BE2C (cell line): Measurements from ENCODE around the gene PTPRU.
"Not testable (repeated sequence)": the region's sequence is repeated elsewhere in the genome, so short reads cannot be mapped to it uniquely, and the experiment has no call there.

Experiments
- DNase-seq: peaks from one replicate; pipeline ENCODE4 v3.0.0-alpha.2; 2020
- H3K27me3 ChIP-seq: fragments of 250-450 bp; sonication (Bioruptor Pico); 2 replicates; pipeline ENCODE4 v1.5.1; 2020; ENCODE audit warnings: mild to moderate bottlenecking
- H3K36me3 ChIP-seq: fragments of 250-450 bp; sonication (Bioruptor Pico); 2 replicates; pipeline ENCODE4 v1.5.1; 2020; ENCODE audit warnings: mild to moderate bottlenecking
- H3K4me1 ChIP-seq: fragments of 250-450 bp; sonication (Bioruptor Pico); 2 replicates; pipeline ENCODE4 v1.5.1; 2020
- H3K4me3 ChIP-seq: 2 replicates; pipeline ENCODE4 v1.5.1; 2011; ENCODE audit warnings: low read depth, low read length
- H3K9me3 ChIP-seq: fragments of 250-450 bp; sonication (Bioruptor Pico); 2 replicates; pipeline ENCODE4 v1.5.1; 2020
- TF ChIP-seq, protein P1 (sequence below): IDR thresholded peaks from 2 replicates; pipeline ENCODE4 v1.5.1; 2012; ENCODE audit warnings: mild to moderate bottlenecking, low read depth, low read length

PTPRU gene

DNA sequence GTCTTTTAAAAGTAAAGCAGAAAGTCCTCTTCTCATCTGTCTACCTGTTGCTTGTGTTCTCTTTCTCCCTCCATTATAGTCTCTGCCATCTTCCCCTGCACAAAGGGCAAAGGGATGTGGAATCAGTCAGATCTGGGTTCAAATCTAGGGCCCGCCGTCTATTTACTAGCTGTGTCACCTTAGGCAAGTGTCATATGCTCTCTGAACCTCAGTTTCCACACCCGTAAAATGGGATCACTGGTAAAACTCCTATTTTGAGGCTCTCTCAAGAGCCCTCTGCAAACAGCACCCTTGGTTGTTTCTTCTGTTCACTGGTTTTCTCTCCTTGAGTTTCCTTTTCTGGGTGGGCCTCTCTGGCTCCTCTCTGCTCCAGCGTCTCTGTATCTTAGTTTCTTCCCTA is 2.6 kb upstream of the PTPRU start:
- DNase-seq = no peak
- Histone ChIP-seq H3K36me3 (no peaks in the 10 kb centered on the region), H3K4me1 (peaks cover 2% of the 10 kb centered on the region; the same call in 1 of the 2 replicates), H3K27me3 (no peaks in the 10 kb centered on the region), H3K9me3 (no peaks in the 10 kb centered on the region), H3K4me3 (no peak overlapping the region)
- TF ChIP-seq, protein P1, sequence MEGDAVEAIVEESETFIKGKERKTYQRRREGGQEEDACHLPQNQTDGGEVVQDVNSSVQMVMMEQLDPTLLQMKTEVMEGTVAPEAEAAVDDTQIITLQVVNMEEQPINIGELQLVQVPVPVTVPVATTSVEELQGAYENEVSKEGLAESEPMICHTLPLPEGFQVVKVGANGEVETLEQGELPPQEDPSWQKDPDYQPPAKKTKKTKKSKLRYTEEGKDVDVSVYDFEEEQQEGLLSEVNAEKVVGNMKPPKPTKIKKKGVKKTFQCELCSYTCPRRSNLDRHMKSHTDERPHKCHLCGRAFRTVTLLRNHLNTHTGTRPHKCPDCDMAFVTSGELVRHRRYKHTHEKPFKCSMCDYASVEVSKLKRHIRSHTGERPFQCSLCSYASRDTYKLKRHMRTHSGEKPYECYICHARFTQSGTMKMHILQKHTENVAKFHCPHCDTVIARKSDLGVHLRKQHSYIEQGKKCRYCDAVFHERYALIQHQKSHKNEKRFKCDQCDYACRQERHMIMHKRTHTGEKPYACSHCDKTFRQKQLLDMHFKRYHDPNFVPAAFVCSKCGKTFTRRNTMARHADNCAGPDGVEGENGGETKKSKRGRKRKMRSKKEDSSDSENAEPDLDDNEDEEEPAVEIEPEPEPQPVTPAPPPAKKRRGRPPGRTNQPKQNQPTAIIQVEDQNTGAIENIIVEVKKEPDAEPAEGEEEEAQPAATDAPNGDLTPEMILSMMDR = no peak

DNA sequence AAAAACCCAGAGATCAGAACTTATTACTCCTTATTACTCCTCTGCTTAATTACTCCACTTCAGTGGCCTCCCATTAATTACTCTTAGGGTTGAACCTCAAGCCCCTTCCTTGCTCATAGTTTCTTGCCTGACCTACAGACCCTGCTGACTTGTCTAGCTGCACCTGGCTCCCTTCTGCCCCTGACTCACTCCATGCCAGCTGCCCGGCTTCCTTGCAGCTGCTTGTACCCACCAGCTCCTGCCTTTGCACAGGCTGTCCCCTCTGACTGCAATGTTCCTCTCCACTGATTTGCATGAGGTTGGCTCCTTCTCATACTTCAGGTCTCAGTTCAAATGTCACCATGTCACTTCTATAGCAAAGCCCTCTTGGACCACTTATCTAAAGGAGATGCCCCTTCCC is 1.9 kb upstream of the PTPRU start:
- H3K27me3 ChIP-seq = no peaks in the 10 kb centered on the region
- no peaks in the 10 kb centered on the region for H3K36me3 ChIP-seq
- H3K4me1 ChIP-seq = peaks cover 3% of the 10 kb centered on the region; the same call in 1 of the 2 replicates
- TF ChIP-seq, protein P1 = no peak
- no peaks in the 10 kb centered on the region for H3K9me3 ChIP-seq
- H3K4me3 ChIP-seq = no peak overlapping the region
- no peak for DNase-seq

DNA sequence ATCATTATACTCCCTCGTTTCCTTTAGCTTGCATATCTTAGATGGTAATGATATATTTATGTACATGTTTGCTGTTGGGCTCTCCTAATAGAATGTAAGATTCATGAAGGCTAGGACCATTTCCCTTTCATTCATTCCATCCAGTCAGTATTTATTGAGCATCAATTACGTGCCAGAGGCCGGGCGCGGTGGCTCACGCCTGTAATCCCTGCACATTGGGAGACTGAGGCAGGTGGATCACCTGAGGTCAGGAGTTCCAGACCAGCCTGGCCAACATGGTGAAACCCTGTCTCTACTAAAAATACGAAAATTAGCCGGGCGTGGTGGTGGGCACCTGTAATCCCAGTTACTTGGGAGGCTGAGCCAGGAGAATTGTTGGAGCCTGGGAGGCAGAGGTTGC is 1.4 kb upstream of the PTPRU start:
- not testable (repeated sequence) for H3K4me3 ChIP-seq, H3K4me1 ChIP-seq, H3K9me3 ChIP-seq, DNase-seq, H3K27me3 ChIP-seq, H3K36me3 ChIP-seq

DNA sequence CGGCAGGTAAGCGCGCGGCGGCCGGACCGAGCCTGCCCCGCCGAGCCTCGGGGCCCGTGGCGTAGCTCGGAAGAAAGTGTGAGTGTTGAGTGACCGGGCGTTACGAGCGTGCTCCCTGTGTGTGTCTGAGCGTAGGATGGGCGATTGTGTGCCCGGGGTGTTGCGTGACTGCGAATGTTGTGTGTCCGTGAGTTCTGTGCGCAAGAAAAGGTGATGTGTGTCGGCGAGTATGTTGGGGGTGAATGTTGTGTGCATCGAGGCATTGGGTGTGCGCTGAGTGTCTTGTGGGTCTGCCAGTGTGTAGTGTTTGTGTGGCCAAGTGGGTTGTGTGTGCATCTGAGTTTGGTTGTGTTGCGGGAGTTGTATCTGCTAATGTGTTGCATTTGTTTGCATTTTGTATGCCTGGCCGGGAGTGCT is 398 bp downstream of the PTPRU start:
- H3K36me3 ChIP-seq = no peaks in the 10 kb centered on the region
- TF ChIP-seq, protein P1 = no peak
- no peaks in the 10 kb centered on the region for H3K9me3 ChIP-seq
- H3K4me1 ChIP-seq = peaks cover 3% of the 10 kb centered on the region; the same call in 1 of the 2 replicates
- H3K27me3 ChIP-seq = no peaks in the 10 kb centered on the region
- peak; percentile 11 for DNase-seq
- H3K4me3 ChIP-seq = peak overlapping the region; percentile 90

DNA sequence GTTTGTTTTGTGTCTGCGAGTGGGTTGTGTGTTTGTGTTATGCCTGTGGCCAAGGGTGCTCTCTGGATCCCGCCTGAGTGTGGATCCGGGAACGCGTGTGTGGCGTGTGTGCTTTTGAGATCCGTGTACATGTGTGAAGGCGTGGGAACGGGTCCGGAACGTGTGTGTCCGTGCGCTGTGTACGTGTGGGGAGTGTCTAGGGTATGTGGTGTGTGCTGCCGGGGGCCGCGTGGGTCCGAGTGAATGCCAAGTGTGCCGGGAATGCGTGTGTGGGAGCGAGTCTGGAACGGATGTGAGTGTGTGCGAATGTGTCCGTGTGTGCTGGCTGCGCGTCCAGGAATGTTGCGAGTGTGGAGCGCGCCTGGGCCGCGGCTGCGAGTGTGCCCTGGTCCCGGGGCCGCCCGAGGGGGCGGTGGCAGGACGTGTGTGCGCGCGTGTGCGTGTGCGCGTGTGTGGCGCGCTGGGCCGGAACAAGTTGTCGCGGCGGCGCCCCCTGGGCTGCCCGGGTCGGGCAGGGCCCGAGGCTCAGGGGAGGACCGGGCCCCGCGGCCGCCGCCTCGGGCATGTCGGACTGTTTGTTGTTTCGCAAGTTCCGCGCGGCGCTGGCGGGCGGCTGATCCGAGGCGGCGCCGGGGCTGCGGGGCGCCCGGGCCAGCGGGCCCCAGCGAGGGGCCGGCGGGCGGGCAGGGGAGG is 953 bp downstream of the PTPRU start:
- peak; percentile 40 for DNase-seq
- H3K27me3 ChIP-seq = no peaks in the 10 kb centered on the region
- H3K4me3 ChIP-seq = peak overlapping the region; percentile 90
- H3K36me3 ChIP-seq = no peaks in the 10 kb centered on the region
- no peaks in the 10 kb centered on the region for H3K9me3 ChIP-seq
- TF ChIP-seq, protein P1 = no peak
- peaks cover 3% of the 10 kb centered on the region; the same call in 1 of the 2 replicates for H3K4me1 ChIP-seq

DNA sequence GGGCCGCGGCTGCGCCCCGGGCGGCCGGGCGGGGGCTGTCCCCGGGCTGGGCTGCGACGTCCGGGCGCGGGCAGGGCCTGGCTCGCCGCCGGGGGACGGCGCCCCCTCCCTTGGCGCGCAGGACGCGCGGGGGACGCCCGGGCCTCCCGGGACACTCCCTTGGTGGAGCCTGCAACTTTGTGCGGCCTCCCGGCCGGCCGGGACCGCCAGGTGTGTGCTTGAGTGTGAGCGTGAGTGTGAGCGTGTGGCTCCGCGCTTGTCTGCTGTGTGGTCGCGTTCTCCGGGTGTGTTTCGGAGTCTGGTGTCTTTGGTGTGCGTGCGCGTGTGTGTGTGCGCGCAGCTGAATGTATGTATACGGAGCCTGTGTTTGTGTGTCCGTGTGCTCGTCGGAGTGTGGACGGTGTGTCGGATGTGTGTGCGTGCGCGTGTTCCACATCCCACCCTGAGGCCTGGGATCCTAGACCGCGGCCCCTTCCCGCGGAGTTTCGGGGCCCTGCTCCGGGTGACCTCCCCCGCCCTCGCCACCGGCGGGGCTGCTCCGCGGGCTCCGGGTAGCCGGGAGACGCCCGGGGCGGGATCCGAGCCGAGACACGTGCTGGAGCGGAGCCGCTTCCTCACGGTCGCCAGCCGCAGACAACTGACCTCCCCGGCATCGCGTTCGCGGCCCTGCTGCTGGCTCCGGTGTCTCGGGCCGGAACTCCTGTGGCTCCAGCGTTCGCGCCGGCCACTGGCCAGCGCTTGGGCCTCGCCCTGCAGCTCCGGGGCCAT is 1.7 kb downstream of the PTPRU start:
- Histone ChIP-seq H3K4me3 (peak overlapping the region; percentile 65), H3K36me3 (no peaks in the 10 kb centered on the region), H3K4me1 (peaks cover 3% of the 10 kb centered on the region; the same call in 1 of the 2 replicates), H3K9me3 (no peaks in the 10 kb centered on the region), H3K27me3 (no peaks in the 10 kb centered on the region)
- peak; percentile 39 for DNase-seq
- TF ChIP-seq, protein P1 = no peak
